HepG2 (cell line): ENCODE results near the gene TMEM165. TPM values are rescaled to one million over a fixed set of nuclear protein-coding genes. Genes with fewer than 3 reads are reported as not detected.
A peak's percentile ranks its signal among the peaks of the same experiment; 100 is the strongest.

ENCODE experiments used
- DMTF1 ChIP-seq: sonication (generic); formaldehyde crosslinking; IDR thresholded peaks from 2 replicates; pipeline ENCODE4 v1.4.0; 2020; ENCODE audit warnings: mild to moderate bottlenecking, missing genetic modification reagents
- GTF2F1 ChIP-seq: fragments of 150-350 bp; IDR thresholded peaks from 2 replicates; pipeline ENCODE4 v1.6.1; 2014; ENCODE audit warnings: low read length
- JDP2 ChIP-seq: sonication (generic); formaldehyde crosslinking; IDR thresholded peaks from 2 replicates; pipeline ENCODE4 v1.8.1; 2022; ENCODE audit warnings: missing genetic modification reagents, borderline replicate concordance
- NFRKB ChIP-seq: fragments of 450-650 bp; IDR thresholded peaks from 2 replicates; pipeline ENCODE4 v1.6.1; 2017
- RCOR2 ChIP-seq: IDR thresholded peaks from 2 replicates; pipeline ENCODE4 v1.6.1; 2016; ENCODE audit warnings: missing biosample characterization, missing genetic modification reagents
- RFX1 ChIP-seq: fragments of 450-650 bp; IDR thresholded peaks from 2 replicates; pipeline ENCODE4 v1.6.1; 2017
- TCF7L2 ChIP-seq: IDR thresholded peaks from 2 replicates; pipeline ENCODE4 v1.6.1; 2011; ENCODE audit warnings: mild to moderate bottlenecking, low read depth, low read length, moderate library complexity
- TEAD2 ChIP-seq: sonication (generic); formaldehyde crosslinking; IDR thresholded peaks from 2 replicates; pipeline ENCODE4 v1.9.0; 2021; ENCODE audit warnings: missing genetic modification reagents
- THAP7 ChIP-seq: sonication (generic); formaldehyde crosslinking; IDR thresholded peaks from 2 replicates; pipeline ENCODE4 v1.8.1; 2023; ENCODE audit warnings: mild to moderate bottlenecking, missing genetic modification reagents
- TP53 ChIP-seq: sonication (generic); formaldehyde crosslinking; conservative IDR thresholded peaks from 2 replicates; pipeline ENCODE4 v1.4.0; 2020; ENCODE audit warnings: missing genetic modification reagents
- ZFP1 ChIP-seq: IDR thresholded peaks from 2 replicates; pipeline ENCODE4 v1.6.1; 2016
- ZNF12 ChIP-seq: sonication (generic); formaldehyde crosslinking; IDR thresholded peaks from 2 replicates; pipeline ENCODE4 v1.5.0; 2020; ENCODE audit warnings: missing genetic modification reagents
- ZNF234 ChIP-seq: sonication (generic); formaldehyde crosslinking; conservative IDR thresholded peaks from 2 replicates; pipeline ENCODE4 v1.5.1; 2020; ENCODE audit warnings: mild to moderate bottlenecking, missing genetic modification reagents
- ZNF274 ChIP-seq: sonication (generic); formaldehyde crosslinking; IDR thresholded peaks from 2 replicates; pipeline ENCODE4 v1.5.1; 2020; ENCODE audit warnings: mild to moderate bottlenecking, missing genetic modification reagents
- ZNF607 ChIP-seq: sonication (generic); formaldehyde crosslinking; IDR thresholded peaks from 2 replicates; pipeline ENCODE4 v1.5.1; 2020; ENCODE audit warnings: missing genetic modification reagents, mild to moderate bottlenecking, borderline replicate concordance
- ZNF713 ChIP-seq: sonication (generic); formaldehyde crosslinking; IDR thresholded peaks from 2 replicates; pipeline ENCODE4 v1.4.0; 2020; ENCODE audit warnings: mild to moderate bottlenecking, missing genetic modification reagents
- ZNF75D ChIP-seq: sonication (generic); formaldehyde crosslinking; IDR thresholded peaks from 2 replicates; pipeline ENCODE4 v1.8.1; 2023; ENCODE audit warnings: missing genetic modification reagents, mild to moderate bottlenecking, borderline replicate concordance
- ZNF879 ChIP-seq: sonication (generic); formaldehyde crosslinking; IDR thresholded peaks from 2 replicates; pipeline ENCODE4 v1.8.1; 2023; ENCODE audit warnings: missing genetic modification reagents
- polyA plus RNA-seq, 8 experiments: library from polyadenylated mRNA; depleted of rRNA in 3 of 8; stranded (reverse) in 7 of 8; unstranded in 1 of 8; fragments of >200 nt; fragmentation: Illumina TruSeq in 4 of 8; extraction: Trizol in 4 of 8; gene quantifications; 2 replicates each; pipeline versions ENCODE4 v1.2.1 to v1.2.3, GENCODE V29; 2011 to 2016; ENCODE audit warnings: low read depth in 4 of 8, missing spikeins in 1 of 8, mixed read lengths in 1 of 8; ENCODE audit not compliant: insufficient read depth in 1 of 8
- total RNA-seq, 5 experiments: library from RNA; depleted of rRNA; stranded (reverse); fragments of >200 nt; fragmentation: Illumina TruSeq; extraction: Trizol; gene quantifications; 2 replicates each; pipeline ENCODE4 v1.2.3, GENCODE V29; 2016; ENCODE audit warnings: low read depth in 1 of 5
- TF ChIP-seq, protein P1 (sequence below), 2 experiments: sonication (generic) in 1 of 2; formaldehyde crosslinking in 1 of 2; IDR thresholded peaks; 2 replicates each; pipeline versions ENCODE4 v1.4.0 to v1.6.1; 2018 to 2020; ENCODE audit warnings: missing genetic modification reagents in 2 of 2, borderline replicate concordance in 1 of 2, low read depth in 1 of 2, mild to moderate bottlenecking in 1 of 2, missing biosample characterization in 1 of 2
- TF ChIP-seq, protein P2 (sequence below): sonication (generic); formaldehyde crosslinking; IDR thresholded peaks from 2 replicates; pipeline ENCODE4 v1.4.0; 2020; ENCODE audit warnings: missing genetic modification reagents
- TF ChIP-seq, protein P3 (sequence below): sonication (generic); formaldehyde crosslinking; IDR thresholded peaks from 2 replicates; pipeline ENCODE4 v1.8.1; 2022; ENCODE audit warnings: low read depth, mild to moderate bottlenecking, missing genetic modification reagents

The TMEM165 gene
- total and polyA plus RNA-seq, 2 of the 13 experiments (the other 11 are each of a cell fraction or from before 2014, with no cell fraction given), result 54.6 to 103 TPM

- TF ChIP-seq ZNF607 (peak; percentile 81), ZNF274 (peak; percentile 76; the same call in 1 of the 2 replicates), TEAD2 (CRISPR knock-in tag) (no peak), RFX1 (no peak), GTF2F1 (no peak), ZNF879 (CRISPR knock-in tag) (0 out of 2 replicates have a peak, but pooled peaks have one; percentile 35), THAP7 (CRISPR knock-in tag) (peak; percentile 88; the same call in 1 of the 2 replicates), ZNF713 (no peak), ZNF234 (no peak), JDP2 (CRISPR knock-in tag) (no peak), DMTF1 (CRISPR knock-in tag) (no peak), TP53 (CRISPR knock-in tag) (no peak), NFRKB (no peak), ZFP1 (CRISPR knock-in tag) (no peak), TCF7L2 (no peak), RCOR2 (CRISPR knock-in tag) (no peak), ZNF12 (CRISPR knock-in tag) (no peak), ZNF75D (CRISPR knock-in tag) (no peak)
- TF ChIP-seq, protein P1, sequence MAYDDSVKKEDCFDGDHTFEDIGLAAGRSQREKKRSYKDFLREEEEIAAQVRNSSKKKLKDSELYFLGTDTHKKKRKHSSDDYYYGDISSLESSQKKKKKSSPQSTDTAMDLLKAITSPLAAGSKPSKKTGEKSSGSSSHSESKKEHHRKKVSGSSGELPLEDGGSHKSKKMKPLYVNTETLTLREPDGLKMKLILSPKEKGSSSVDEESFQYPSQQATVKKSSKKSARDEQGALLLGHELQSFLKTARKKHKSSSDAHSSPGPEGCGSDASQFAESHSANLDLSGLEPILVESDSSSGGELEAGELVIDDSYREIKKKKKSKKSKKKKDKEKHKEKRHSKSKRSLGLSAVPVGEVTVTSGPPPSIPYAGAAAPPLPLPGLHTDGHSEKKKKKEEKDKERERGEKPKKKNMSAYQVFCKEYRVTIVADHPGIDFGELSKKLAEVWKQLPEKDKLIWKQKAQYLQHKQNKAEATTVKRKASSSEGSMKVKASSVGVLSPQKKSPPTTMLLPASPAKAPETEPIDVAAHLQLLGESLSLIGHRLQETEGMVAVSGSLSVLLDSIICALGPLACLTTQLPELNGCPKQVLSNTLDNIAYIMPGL (CRISPR knock-in tag; IDR thresholded peaks at IDR 0.05; ENCODE audit: borderline replicate concordance in 1 of 2, low read depth in 1 of 2), result peak; percentile 51 to 70; a peak in 1 of 4 replicates
- TF ChIP-seq, protein P2, sequence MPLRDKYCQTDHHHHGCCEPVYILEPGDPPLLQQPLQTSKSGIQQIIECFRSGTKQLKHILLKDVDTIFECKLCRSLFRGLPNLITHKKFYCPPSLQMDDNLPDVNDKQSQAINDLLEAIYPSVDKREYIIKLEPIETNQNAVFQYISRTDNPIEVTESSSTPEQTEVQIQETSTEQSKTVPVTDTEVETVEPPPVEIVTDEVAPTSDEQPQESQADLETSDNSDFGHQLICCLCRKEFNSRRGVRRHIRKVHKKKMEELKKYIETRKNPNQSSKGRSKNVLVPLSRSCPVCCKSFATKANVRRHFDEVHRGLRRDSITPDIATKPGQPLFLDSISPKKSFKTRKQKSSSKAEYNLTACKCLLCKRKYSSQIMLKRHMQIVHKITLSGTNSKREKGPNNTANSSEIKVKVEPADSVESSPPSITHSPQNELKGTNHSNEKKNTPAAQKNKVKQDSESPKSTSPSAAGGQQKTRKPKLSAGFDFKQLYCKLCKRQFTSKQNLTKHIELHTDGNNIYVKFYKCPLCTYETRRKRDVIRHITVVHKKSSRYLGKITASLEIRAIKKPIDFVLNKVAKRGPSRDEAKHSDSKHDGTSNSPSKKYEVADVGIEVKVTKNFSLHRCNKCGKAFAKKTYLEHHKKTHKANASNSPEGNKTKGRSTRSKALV (CRISPR knock-in tag), result peak; percentile 73; the same call in 1 of the 2 replicates
- TF ChIP-seq, protein P3, sequence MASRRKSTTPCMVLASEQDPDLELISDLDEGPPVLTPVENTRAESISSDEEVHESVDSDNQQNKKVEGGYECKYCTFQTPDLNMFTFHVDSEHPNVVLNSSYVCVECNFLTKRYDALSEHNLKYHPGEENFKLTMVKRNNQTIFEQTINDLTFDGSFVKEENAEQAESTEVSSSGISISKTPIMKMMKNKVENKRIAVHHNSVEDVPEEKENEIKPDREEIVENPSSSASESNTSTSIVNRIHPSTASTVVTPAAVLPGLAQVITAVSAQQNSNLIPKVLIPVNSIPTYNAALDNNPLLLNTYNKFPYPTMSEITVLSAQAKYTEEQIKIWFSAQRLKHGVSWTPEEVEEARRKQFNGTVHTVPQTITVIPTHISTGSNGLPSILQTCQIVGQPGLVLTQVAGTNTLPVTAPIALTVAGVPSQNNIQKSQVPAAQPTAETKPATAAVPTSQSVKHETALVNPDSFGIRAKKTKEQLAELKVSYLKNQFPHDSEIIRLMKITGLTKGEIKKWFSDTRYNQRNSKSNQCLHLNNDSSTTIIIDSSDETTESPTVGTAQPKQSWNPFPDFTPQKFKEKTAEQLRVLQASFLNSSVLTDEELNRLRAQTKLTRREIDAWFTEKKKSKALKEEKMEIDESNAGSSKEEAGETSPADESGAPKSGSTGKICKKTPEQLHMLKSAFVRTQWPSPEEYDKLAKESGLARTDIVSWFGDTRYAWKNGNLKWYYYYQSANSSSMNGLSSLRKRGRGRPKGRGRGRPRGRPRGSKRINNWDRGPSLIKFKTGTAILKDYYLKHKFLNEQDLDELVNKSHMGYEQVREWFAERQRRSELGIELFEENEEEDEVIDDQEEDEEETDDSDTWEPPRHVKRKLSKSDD (CRISPR knock-in tag), result peak; percentile 72
Observed at GRCh38 chr4:55395529-55396307, at the start of gene TMEM165 (continued).
